ENCODE data around the gene BAIAP2L2. TPM values are rescaled to one million over a fixed set of nuclear protein-coding genes. Genes with fewer than 3 reads are reported as not detected.
"Not testable (repeated sequence)": the region's sequence is repeated elsewhere in the genome, so short reads cannot be mapped to it uniquely, and the experiment has no call there.

BAIAP2L2 gene
- 10 to 100 TPM in 1 of 2 donors, 1 to 10 TPM in 1; 2.6 to 34.5 TPM for polyA plus RNA-seq

GRCh38 chr22:38110008-38110862 is at the start of gene BAIAP2L2:
BAIAP2L2 (minus strand) TSS chr22:38110684; CDS start chr22:38110525, 159 bp downstream.
- Histone ChIP-seq H3K9me3 (ENCODE audit: control insufficient read depth in 2 of 2, insufficient read depth in 1 of 2, low read depth in 1 of 2, low read length in 1 of 2) (no peaks in the 10 kb centered on the region), H3K4me1 (ENCODE audit: control insufficient read depth in 2 of 2, insufficient read depth in 2 of 2, low read length in 1 of 2) (peaks cover 6 to 10% of the 10 kb centered on the region in 2 donors), H3K27me3 (ENCODE audit: control insufficient read depth in 1 of 2, insufficient read depth in 2 of 2, low read length in 2 of 2) (no peaks in the 10 kb centered on the region), H3K36me3 (ENCODE audit: control insufficient read depth in 2 of 2, insufficient read depth in 2 of 2, low read length in 1 of 2) (no peaks in the 10 kb centered on the region), H3K4me3 (ENCODE audit: low read depth in 1 of 2, low read length in 2 of 2) (no peak within 1 kb of the TSS), H3K27ac (ENCODE audit: low read depth in 2 of 2, low read length in 1 of 2) (peak within 1 kb of the TSS; percentile 38 to 63)
- 62 to 73% methylated on average over 19 of the region's 19 CpGs for WGBS, 2 donors

GRCh38 chr22:38155703-38156102 is 45.2 kb upstream of the BAIAP2L2 start:
- 91 to 94% methylated on average over 1 of the region's 1 CpG for WGBS, 2 donors
- Histone ChIP-seq H3K27ac (ENCODE audit: low read depth in 2 of 2, low read length in 1 of 2) (no peak overlapping the region), H3K9me3 (ENCODE audit: control insufficient read depth in 2 of 2, insufficient read depth in 1 of 2, low read depth in 1 of 2, low read length in 1 of 2) (no peaks in the 10 kb centered on the region), H3K27me3 (ENCODE audit: control insufficient read depth in 1 of 2, insufficient read depth in 2 of 2, low read length in 2 of 2) (no peaks in the 10 kb centered on the region), H3K36me3 (ENCODE audit: control insufficient read depth in 2 of 2, insufficient read depth in 2 of 2, low read length in 1 of 2) (no peaks in the 10 kb centered on the region), H3K4me1 (ENCODE audit: control insufficient read depth in 2 of 2, insufficient read depth in 2 of 2, low read length in 1 of 2) (peaks cover 2 to 3% of the 10 kb centered on the region in 2 donors), H3K4me3 (ENCODE audit: low read depth in 1 of 2, low read length in 2 of 2) (no peak overlapping the region)

- H3K27ac ChIP-seq (ENCODE audit: low read depth in 2 of 2, low read length in 1 of 2); H3K4me3 ChIP-seq (ENCODE audit: low read depth in 1 of 2, low read length in 2 of 2); H3K27me3 ChIP-seq (ENCODE audit: control insufficient read depth in 1 of 2, insufficient read depth in 2 of 2, low read length in 2 of 2); H3K36me3 ChIP-seq (ENCODE audit: control insufficient read depth in 2 of 2, insufficient read depth in 2 of 2, low read length in 1 of 2); H3K4me1 ChIP-seq (ENCODE audit: control insufficient read depth in 2 of 2, insufficient read depth in 2 of 2, low read length in 1 of 2); H3K9me3 ChIP-seq (ENCODE audit: control insufficient read depth in 2 of 2, insufficient read depth in 1 of 2, low read depth in 1 of 2, low read length in 1 of 2): not testable (repeated sequence)
- 42 to 48% methylated on average over 1 of the region's 1 CpG for WGBS, 2 donors
Observed at GRCh38 chr22:38154563-38154915, 44.1 kb upstream of the BAIAP2L2 start.

GRCh38 chr22:38153821-38154562 is 43.5 kb upstream of the BAIAP2L2 start:
- Histone ChIP-seq H3K36me3 (ENCODE audit: control insufficient read depth in 2 of 2, insufficient read depth in 2 of 2, low read length in 1 of 2) (no peaks in the 10 kb centered on the region), H3K4me1 (ENCODE audit: control insufficient read depth in 2 of 2, insufficient read depth in 2 of 2, low read length in 1 of 2) (peaks cover 2 to 3% of the 10 kb centered on the region in 2 donors), H3K27me3 (ENCODE audit: control insufficient read depth in 1 of 2, insufficient read depth in 2 of 2, low read length in 2 of 2) (no peaks in the 10 kb centered on the region), H3K9me3 (ENCODE audit: control insufficient read depth in 2 of 2, insufficient read depth in 1 of 2, low read depth in 1 of 2, low read length in 1 of 2) (no peaks in the 10 kb centered on the region), H3K27ac (ENCODE audit: low read depth in 2 of 2, low read length in 1 of 2) (no peak overlapping the region), H3K4me3 (ENCODE audit: low read depth in 1 of 2, low read length in 2 of 2) (no peak overlapping the region)
- 54% methylated on average over 4 of the region's 4 CpGs for WGBS, 2 donors

- WGBS, 2 donors, result 92 to 94% methylated on average over 8 of the region's 8 CpGs
Observed at GRCh38 chr22:38151126-38151500, 40.6 kb upstream of the BAIAP2L2 start.

GRCh38 chr22:38148245-38148644 is 37.8 kb upstream of the BAIAP2L2 start:
- Histone ChIP-seq H3K4me1 (ENCODE audit: control insufficient read depth in 2 of 2, insufficient read depth in 2 of 2, low read length in 1 of 2) (peaks cover 0 to 7% of the 10 kb centered on the region in 2 donors), H3K27me3 (ENCODE audit: control insufficient read depth in 1 of 2, insufficient read depth in 2 of 2, low read length in 2 of 2) (no peaks in the 10 kb centered on the region), H3K36me3 (ENCODE audit: control insufficient read depth in 2 of 2, insufficient read depth in 2 of 2, low read length in 1 of 2) (peaks cover 0 to 2% of the 10 kb centered on the region in 2 donors), H3K9me3 (ENCODE audit: control insufficient read depth in 2 of 2, insufficient read depth in 1 of 2, low read depth in 1 of 2, low read length in 1 of 2) (no peaks in the 10 kb centered on the region), H3K27ac (ENCODE audit: low read depth in 2 of 2, low read length in 1 of 2) (peak overlapping the region in 1 of 2 donors; percentile 39), H3K4me3 (ENCODE audit: low read depth in 1 of 2, low read length in 2 of 2) (no peak overlapping the region)
- WGBS, 2 donors, result 76 to 87% methylated on average over 5 of the region's 5 CpGs

More at GRCh38 chr22:38151126-38151500, 40.6 kb upstream of the BAIAP2L2 start:
- Histone ChIP-seq H3K4me3 (ENCODE audit: low read depth in 1 of 2, low read length in 2 of 2) (no peak overlapping the region), H3K27ac (ENCODE audit: low read depth in 2 of 2, low read length in 1 of 2) (no peak overlapping the region), H3K9me3 (ENCODE audit: control insufficient read depth in 2 of 2, insufficient read depth in 1 of 2, low read depth in 1 of 2, low read length in 1 of 2) (no peaks in the 10 kb centered on the region), H3K27me3 (ENCODE audit: control insufficient read depth in 1 of 2, insufficient read depth in 2 of 2, low read length in 2 of 2) (no peaks in the 10 kb centered on the region), H3K36me3 (ENCODE audit: control insufficient read depth in 2 of 2, insufficient read depth in 2 of 2, low read length in 1 of 2) (no peaks in the 10 kb centered on the region), H3K4me1 (ENCODE audit: control insufficient read depth in 2 of 2, insufficient read depth in 2 of 2, low read length in 1 of 2) (peaks cover 2 to 3% of the 10 kb centered on the region in 2 donors)

GRCh38 chr22:38146166-38146565 is 35.7 kb upstream of the BAIAP2L2 start:
- not testable (repeated sequence) for H3K9me3 ChIP-seq (ENCODE audit: control insufficient read depth in 2 of 2, insufficient read depth in 1 of 2, low read depth in 1 of 2, low read length in 1 of 2); H3K4me1 ChIP-seq (ENCODE audit: control insufficient read depth in 2 of 2, insufficient read depth in 2 of 2, low read length in 1 of 2); H3K27me3 ChIP-seq (ENCODE audit: control insufficient read depth in 1 of 2, insufficient read depth in 2 of 2, low read length in 2 of 2); H3K36me3 ChIP-seq (ENCODE audit: control insufficient read depth in 2 of 2, insufficient read depth in 2 of 2, low read length in 1 of 2); H3K4me3 ChIP-seq (ENCODE audit: low read depth in 1 of 2, low read length in 2 of 2)
- peak overlapping the region; percentile 22 to 61 for H3K27ac ChIP-seq (ENCODE audit: low read depth in 2 of 2, low read length in 1 of 2)
- 67 to 73% methylated on average over 3 of the region's 3 CpGs for WGBS, 2 donors

GRCh38 chr22:38144025-38144405 is 33.5 kb upstream of the BAIAP2L2 start:
- Histone ChIP-seq H3K36me3 (ENCODE audit: control insufficient read depth in 2 of 2, insufficient read depth in 2 of 2, low read length in 1 of 2) (peaks cover 0 to 4% of the 10 kb centered on the region in 2 donors), H3K27me3 (ENCODE audit: control insufficient read depth in 1 of 2, insufficient read depth in 2 of 2, low read length in 2 of 2) (no peaks in the 10 kb centered on the region), H3K4me3 (ENCODE audit: low read depth in 1 of 2, low read length in 2 of 2) (no peak overlapping the region), H3K4me1 (ENCODE audit: control insufficient read depth in 2 of 2, insufficient read depth in 2 of 2, low read length in 1 of 2) (peaks cover 0 to 7% of the 10 kb centered on the region in 2 donors), H3K27ac (ENCODE audit: low read depth in 2 of 2, low read length in 1 of 2) (no peak overlapping the region), H3K9me3 (ENCODE audit: control insufficient read depth in 2 of 2, insufficient read depth in 1 of 2, low read depth in 1 of 2, low read length in 1 of 2) (no peaks in the 10 kb centered on the region)
- WGBS, 2 donors, result 96% methylated on average over 5 of the region's 5 CpGs

- 90 to 93% methylated on average over 5 of the region's 5 CpGs for WGBS, 2 donors
- Histone ChIP-seq H3K36me3 (ENCODE audit: control insufficient read depth in 2 of 2, insufficient read depth in 2 of 2, low read length in 1 of 2) (peaks cover 0 to 7% of the 10 kb centered on the region in 2 donors), H3K9me3 (ENCODE audit: control insufficient read depth in 2 of 2, insufficient read depth in 1 of 2, low read depth in 1 of 2, low read length in 1 of 2) (no peaks in the 10 kb centered on the region), H3K4me3 (ENCODE audit: low read depth in 1 of 2, low read length in 2 of 2) (no peak overlapping the region), H3K4me1 (ENCODE audit: control insufficient read depth in 2 of 2, insufficient read depth in 2 of 2, low read length in 1 of 2) (peaks cover 0 to 7% of the 10 kb centered on the region in 2 donors), H3K27me3 (ENCODE audit: control insufficient read depth in 1 of 2, insufficient read depth in 2 of 2, low read length in 2 of 2) (no peaks in the 10 kb centered on the region), H3K27ac (ENCODE audit: low read depth in 2 of 2, low read length in 1 of 2) (no peak overlapping the region)
Observed at GRCh38 chr22:38142606-38143005, 32.1 kb upstream of the BAIAP2L2 start.
